ENCODE results near the gene DNAJC27. TPM values are rescaled to one million over a fixed set of nuclear protein-coding genes. Genes with fewer than 3 reads are reported as not detected.

The DNAJC27 gene
- total and polyA plus RNA-seq, 2 experiments from 2014 or later = 6.6 to 6.9 TPM

- H3K4me1 ChIP-seq (ENCODE audit: insufficient read depth) = no peaks in the 10 kb centered on the region
- no peak overlapping the region for H3K4me2 ChIP-seq
- no peak overlapping the region for H2AFZ ChIP-seq
- H3K9me2 ChIP-seq (replicated peaks; ENCODE audit: insufficient read depth) = no peaks in the 10 kb centered on the region
- no peaks in the 10 kb centered on the region for H3K79me2 ChIP-seq
- no peaks in the 10 kb centered on the region for H3K9me3 ChIP-seq (ENCODE audit: low read depth)
- H3K4me3 ChIP-seq = no peak overlapping the region
- no peak for DNase-seq (ENCODE audit: low spot score)
- WGBS (ENCODE audit: low lambda C conversion rate, missing lambda C conversion rate) = 91% methylated on average over 1 of the region's 1 CpG
- H3K27me3 ChIP-seq = no peaks in the 10 kb centered on the region
- no peak overlapping the region for H3K27ac ChIP-seq
- no peaks in the 10 kb centered on the region for H4K20me1 ChIP-seq (ENCODE audit: insufficient read depth, poor library complexity, severe bottlenecking)
- TF ChIP-seq EZH2 (IDR thresholded peaks at IDR 0.05; ENCODE audit: borderline replicate concordance) (no peak), EZH2phosphoT487 (IDR thresholded peaks at IDR 0.05; ENCODE audit: low read depth, severe bottlenecking, unreplicated experiment) (no peak), CTCF (IDR thresholded peaks at IDR 0.05; ENCODE audit: poor library complexity) (no peak)
- peaks cover 3% of the 10 kb centered on the region for H3K36me3 ChIP-seq (replicated peaks; ENCODE audit: insufficient read depth, low read depth)
Measured at GRCh38 chr2:24961903-24962302, 9.9 kb downstream of the DNAJC27 start.

GRCh38 chr2:24959761-24960160 is 12.0 kb downstream of the DNAJC27 start:
- H3K4me1 ChIP-seq (ENCODE audit: insufficient read depth) = no peaks in the 10 kb centered on the region
- no peak overlapping the region for H3K27ac ChIP-seq
- DNase-seq (ENCODE audit: low spot score) = no peak
- no peak overlapping the region for H3K4me2 ChIP-seq
- no peak for TF ChIP-seq EZH2phosphoT487 (IDR thresholded peaks at IDR 0.05; ENCODE audit: low read depth, severe bottlenecking, unreplicated experiment)
- TF ChIP-seq EZH2 (IDR thresholded peaks at IDR 0.05; ENCODE audit: borderline replicate concordance) = no peak
- no peak for TF ChIP-seq CTCF (IDR thresholded peaks at IDR 0.05; ENCODE audit: poor library complexity)
- no peaks in the 10 kb centered on the region for H3K79me2 ChIP-seq
- no peaks in the 10 kb centered on the region for H3K9me2 ChIP-seq (replicated peaks; ENCODE audit: insufficient read depth)
- no peak overlapping the region for H2AFZ ChIP-seq
- H3K9me3 ChIP-seq (ENCODE audit: low read depth) = peaks cover 8% of the 10 kb centered on the region
- H3K27me3 ChIP-seq = no peaks in the 10 kb centered on the region
- H4K20me1 ChIP-seq (ENCODE audit: insufficient read depth, poor library complexity, severe bottlenecking) = no peaks in the 10 kb centered on the region
- H3K4me3 ChIP-seq = no peak overlapping the region
- peaks cover 3% of the 10 kb centered on the region for H3K36me3 ChIP-seq (replicated peaks; ENCODE audit: insufficient read depth, low read depth)

GRCh38 chr2:24958411-24958935 is 13.3 kb downstream of the DNAJC27 start:
- H3K4me3 ChIP-seq = no peak overlapping the region
- H4K20me1 ChIP-seq (ENCODE audit: insufficient read depth, poor library complexity, severe bottlenecking) = no peaks in the 10 kb centered on the region
- H3K36me3 ChIP-seq (replicated peaks; ENCODE audit: insufficient read depth, low read depth) = peaks cover 3% of the 10 kb centered on the region
- H3K9me3 ChIP-seq (ENCODE audit: low read depth) = peaks cover 8% of the 10 kb centered on the region
- DNase-seq (ENCODE audit: low spot score) = no peak
- WGBS (ENCODE audit: low lambda C conversion rate, missing lambda C conversion rate) = 97% methylated on average over 3 of the region's 3 CpGs
- H3K4me1 ChIP-seq (ENCODE audit: insufficient read depth) = no peaks in the 10 kb centered on the region
- TF ChIP-seq EZH2 (IDR thresholded peaks at IDR 0.05; ENCODE audit: borderline replicate concordance) (no peak), CTCF (IDR thresholded peaks at IDR 0.05; ENCODE audit: poor library complexity) (no peak), EZH2phosphoT487 (IDR thresholded peaks at IDR 0.05; ENCODE audit: low read depth, severe bottlenecking, unreplicated experiment) (no peak)
- no peaks in the 10 kb centered on the region for H3K79me2 ChIP-seq
- H3K9me2 ChIP-seq (replicated peaks; ENCODE audit: insufficient read depth) = no peaks in the 10 kb centered on the region
- no peak overlapping the region for H2AFZ ChIP-seq
- H3K27ac ChIP-seq = no peak overlapping the region
- no peaks in the 10 kb centered on the region for H3K27me3 ChIP-seq
- H3K4me2 ChIP-seq = no peak overlapping the region

GRCh38 chr2:24957976-24958375 is 13.8 kb downstream of the DNAJC27 start:
- H3K27me3 ChIP-seq = no peaks in the 10 kb centered on the region
- H3K9me2 ChIP-seq (replicated peaks; ENCODE audit: insufficient read depth) = no peaks in the 10 kb centered on the region
- TF ChIP-seq CTCF (IDR thresholded peaks at IDR 0.05; ENCODE audit: poor library complexity) (no peak), EZH2 (IDR thresholded peaks at IDR 0.05; ENCODE audit: borderline replicate concordance) (no peak), EZH2phosphoT487 (IDR thresholded peaks at IDR 0.05; ENCODE audit: low read depth, severe bottlenecking, unreplicated experiment) (no peak)
- H3K79me2 ChIP-seq = no peaks in the 10 kb centered on the region
- 91% methylated on average over 2 of the region's 2 CpGs for WGBS (ENCODE audit: low lambda C conversion rate, missing lambda C conversion rate)
- DNase-seq (ENCODE audit: low spot score) = no peak
- no peak overlapping the region for H2AFZ ChIP-seq
- no peaks in the 10 kb centered on the region for H4K20me1 ChIP-seq (ENCODE audit: insufficient read depth, poor library complexity, severe bottlenecking)
- H3K4me1 ChIP-seq (ENCODE audit: insufficient read depth) = no peaks in the 10 kb centered on the region
- no peak overlapping the region for H3K4me2 ChIP-seq
- H3K36me3 ChIP-seq (replicated peaks; ENCODE audit: insufficient read depth, low read depth) = peaks cover 3% of the 10 kb centered on the region
- no peak overlapping the region for H3K4me3 ChIP-seq
- peaks cover 8% of the 10 kb centered on the region for H3K9me3 ChIP-seq (ENCODE audit: low read depth)
- H3K27ac ChIP-seq = no peak overlapping the region
